ENCODE data around the gene SIDT2.

Gene SIDT2

GRCh38 chr11:117195258-117195657 lies 16.7 kb downstream of the SIDT2 start:
- no peaks in the 10 kb centered on the region for H3K27me3 ChIP-seq (replicated peaks; ENCODE audit: insufficient read depth, low read length)

GRCh38 chr11:117195761-117196160 lies 17.2 kb downstream of the SIDT2 start:
- Histone ChIP-seq H3K4me1 (ENCODE audit: low read length) (no peaks in the 10 kb centered on the region), H3F3A (ENCODE audit: insufficient read depth, low read length) (no peaks in the 10 kb centered on the region), H3K4me3 (ENCODE audit: low read length) (no peak overlapping the region), H3K27ac (ENCODE audit: low read length) (no peak overlapping the region), H3K9ac (ENCODE audit: low read length) (no peak overlapping the region), H2AFZ (ENCODE audit: low read length) (no peak overlapping the region), H3K4me2 (ENCODE audit: low read depth, low read length) (no peak overlapping the region), H3K79me2 (ENCODE audit: low read length) (no peaks in the 10 kb centered on the region), H4K20me1 (ENCODE audit: insufficient read depth, low read length) (no peaks in the 10 kb centered on the region), H3K36me3 (replicated peaks; ENCODE audit: insufficient read depth, low read length) (no peaks in the 10 kb centered on the region), H3K9me2 (replicated peaks; ENCODE audit: insufficient read depth, low read length) (no peaks in the 10 kb centered on the region), H3K27me3 (replicated peaks; ENCODE audit: insufficient read depth, low read length) (no peaks in the 10 kb centered on the region), H3K9me3 (replicated peaks; ENCODE audit: insufficient read depth, low read length) (no peaks in the 10 kb centered on the region)
- TF ChIP-seq EZH2 (optimal IDR thresholded peaks at IDR 0.05; ENCODE audit: low read depth, low read length): no peak
- no peak for TF ChIP-seq CTCF (IDR thresholded peaks at IDR 0.05; ENCODE audit: low read length)
- TF ChIP-seq EZH2phosphoT487 (IDR thresholded peaks at IDR 0.05; ENCODE audit: low read length): no peak
- DNase-seq: no peak

More at GRCh38 chr11:117195258-117195657, 16.7 kb downstream of the SIDT2 start:
- Histone ChIP-seq H3K79me2 (ENCODE audit: low read length) (no peaks in the 10 kb centered on the region), H2AFZ (ENCODE audit: low read length) (no peak overlapping the region), H3K27ac (ENCODE audit: low read length) (no peak overlapping the region), H3F3A (ENCODE audit: insufficient read depth, low read length) (no peaks in the 10 kb centered on the region), H3K4me2 (ENCODE audit: low read depth, low read length) (no peak overlapping the region), H3K9me3 (replicated peaks; ENCODE audit: insufficient read depth, low read length) (no peaks in the 10 kb centered on the region), H3K9ac (ENCODE audit: low read length) (no peak overlapping the region), H3K9me2 (replicated peaks; ENCODE audit: insufficient read depth, low read length) (no peaks in the 10 kb centered on the region), H3K4me1 (ENCODE audit: low read length) (no peaks in the 10 kb centered on the region), H3K4me3 (ENCODE audit: low read length) (no peak overlapping the region), H3K36me3 (replicated peaks; ENCODE audit: insufficient read depth, low read length) (no peaks in the 10 kb centered on the region), H4K20me1 (ENCODE audit: insufficient read depth, low read length) (no peaks in the 10 kb centered on the region)
- DNase-seq: no peak
- no peak for TF ChIP-seq EZH2phosphoT487 (IDR thresholded peaks at IDR 0.05; ENCODE audit: low read length)
- no peak for TF ChIP-seq CTCF (IDR thresholded peaks at IDR 0.05; ENCODE audit: low read length)
- no peak for TF ChIP-seq EZH2 (optimal IDR thresholded peaks at IDR 0.05; ENCODE audit: low read depth, low read length)

GRCh38 chr11:117197006-117197405 lies 18.5 kb downstream of the SIDT2 start:
- Histone ChIP-seq H3K4me1 (ENCODE audit: low read length) (no peaks in the 10 kb centered on the region), H3K9me3 (replicated peaks; ENCODE audit: insufficient read depth, low read length) (no peaks in the 10 kb centered on the region), H3K27ac (ENCODE audit: low read length) (no peak overlapping the region), H3K9me2 (replicated peaks; ENCODE audit: insufficient read depth, low read length) (no peaks in the 10 kb centered on the region), H3K27me3 (replicated peaks; ENCODE audit: insufficient read depth, low read length) (no peaks in the 10 kb centered on the region), H3F3A (ENCODE audit: insufficient read depth, low read length) (no peaks in the 10 kb centered on the region), H2AFZ (ENCODE audit: low read length) (no peak overlapping the region), H3K4me2 (ENCODE audit: low read depth, low read length) (no peak overlapping the region), H3K36me3 (replicated peaks; ENCODE audit: insufficient read depth, low read length) (no peaks in the 10 kb centered on the region), H4K20me1 (ENCODE audit: insufficient read depth, low read length) (no peaks in the 10 kb centered on the region), H3K79me2 (ENCODE audit: low read length) (no peaks in the 10 kb centered on the region), H3K4me3 (ENCODE audit: low read length) (no peak overlapping the region), H3K9ac (ENCODE audit: low read length) (no peak overlapping the region)
- no peak for TF ChIP-seq EZH2phosphoT487 (IDR thresholded peaks at IDR 0.05; ENCODE audit: low read length)
- TF ChIP-seq CTCF (IDR thresholded peaks at IDR 0.05; ENCODE audit: low read length): no peak
- TF ChIP-seq EZH2 (optimal IDR thresholded peaks at IDR 0.05; ENCODE audit: low read depth, low read length): no peak
- no peak for DNase-seq

All from MM.1S (cell line).